ENCODE measurements around the gene USP6NL. TPM values are rescaled to one million over a fixed set of nuclear protein-coding genes. Genes with fewer than 3 reads are reported as not detected.
A peak's percentile ranks its signal among the peaks of the same experiment; 100 is the strongest.

The USP6NL gene
- total RNA-seq (2021) (16.8 and 22.1 TPM in 2 replicates), Bru-seq, nascent RNA (percentile 88 among the genes with signal in this experiment), BruChase-seq, experiment 1, labeled RNA remaining after a 2-hour chase (percentile 81 among the genes with signal in this experiment), BruChase-seq, experiment 2, labeled RNA remaining after a 6-hour chase (percentile 69 among the genes with signal in this experiment)
- long read RNA-seq, full-length matches to known transcripts = 26 of 39 reads
- long read RNA-seq, partial matches to known transcripts = 9 of 39 reads
- long read RNA-seq, other reads (novel, unspliced or antisense) = 4 of 39 reads

GRCh38 chr10:11611248-11612020, at the start of gene USP6NL:
USP6NL (minus strand) TSS chr10:11611650; CDS start chr10:11597634, 14,016 bp downstream.
- Histone ChIP-seq H3F3A (ENCODE audit: insufficient read depth, low read depth) (peaks cover 14% of the 10 kb centered on the region), H3K36me3 (ENCODE audit: low read depth) (no peaks in the 10 kb centered on the region), H4K20me1 (ENCODE audit: insufficient read depth) (no peaks in the 10 kb centered on the region), H3K9me2 (ENCODE audit: insufficient read depth) (no peaks in the 10 kb centered on the region), H3K4me3 (peak within 1 kb of the TSS; percentile 98), H3K9me3 (ENCODE audit: insufficient read depth, low read depth) (no peaks in the 10 kb centered on the region), H2AFZ (peak within 1 kb of the TSS; percentile 79), H3K4me1 (replicated peaks; ENCODE audit: insufficient read depth) (peaks cover 29% of the 10 kb centered on the region), H3K27me3 (ENCODE audit: insufficient read depth, low read depth) (no peaks in the 10 kb centered on the region), H3K4me2 (peak within 1 kb of the TSS; percentile 95), H3K79me2 (ENCODE audit: low read depth) (peaks cover 44% of the 10 kb centered on the region), H3K27ac (peak within 1 kb of the TSS; percentile 76)
- peak; percentile 66 to 92 for DNase-seq
- TF ChIP-seq EZH2 (IDR thresholded peaks at IDR 0.05; ENCODE audit: low read depth) (no peak), CTCF (conservative IDR thresholded peaks at IDR 0.05) (no peak)
- no TSS peak for BruUV-seq (replicated peaks)
- CTCF ChIA-PET = no interaction called here
- intact Hi-C loops (cut with micrococcal nuclease; ENCODE audit: unreplicated experiment) = loop anchor here (1.0 to 10.0 kb wide), 5 partner anchors 59 to 213 kb away; partner anchors contain the start of gene PROSER2
- POLR2A ChIA-PET (ENCODE audit: unreplicated experiment) = no interaction called here

- H3K4me3 ChIP-seq = no peak overlapping the region
- POLR2A ChIA-PET (ENCODE audit: unreplicated experiment) = interaction anchor here (0.5 kb wide), 1 partner anchor 9 kb away, joined by 15 read pairs; no protein-coding TSS in a partner anchor
- no peaks in the 10 kb centered on the region for H3K9me2 ChIP-seq (ENCODE audit: insufficient read depth)
- no peaks in the 10 kb centered on the region for H3K36me3 ChIP-seq (ENCODE audit: low read depth)
- H2AFZ ChIP-seq = no peak overlapping the region
- no peaks in the 10 kb centered on the region for H3K4me1 ChIP-seq (replicated peaks; ENCODE audit: insufficient read depth)
- TF ChIP-seq EZH2 (IDR thresholded peaks at IDR 0.05; ENCODE audit: low read depth) (no peak), CTCF (conservative IDR thresholded peaks at IDR 0.05) (no peak)
- no peaks in the 10 kb centered on the region for H3F3A ChIP-seq (ENCODE audit: insufficient read depth, low read depth)
- peak in 1 of 2 experiments; percentile 39 for DNase-seq
- H3K4me2 ChIP-seq = no peak overlapping the region
- intact Hi-C loops (cut with micrococcal nuclease; ENCODE audit: unreplicated experiment) = no loop called here
- H3K79me2 ChIP-seq (ENCODE audit: low read depth) = no peaks in the 10 kb centered on the region
- H4K20me1 ChIP-seq (ENCODE audit: insufficient read depth) = no peaks in the 10 kb centered on the region
- no TSS peak for BruUV-seq (replicated peaks)
- no peaks in the 10 kb centered on the region for H3K27me3 ChIP-seq (ENCODE audit: insufficient read depth, low read depth)
- no peaks in the 10 kb centered on the region for H3K9me3 ChIP-seq (ENCODE audit: insufficient read depth, low read depth)
- CTCF ChIA-PET = no interaction called here
- H3K27ac ChIP-seq = no peak overlapping the region
These were observed 47.4 kb upstream of the USP6NL start for GRCh38 chr10:11658801-11659368.

- Histone ChIP-seq H3K4me1 (replicated peaks; ENCODE audit: insufficient read depth) (no peaks in the 10 kb centered on the region), H3F3A (ENCODE audit: insufficient read depth, low read depth) (no peaks in the 10 kb centered on the region), H3K9me3 (ENCODE audit: insufficient read depth, low read depth) (no peaks in the 10 kb centered on the region), H3K27me3 (ENCODE audit: insufficient read depth, low read depth) (no peaks in the 10 kb centered on the region), H3K4me2 (no peak overlapping the region), H3K36me3 (ENCODE audit: low read depth) (no peaks in the 10 kb centered on the region), H3K27ac (no peak overlapping the region), H3K4me3 (no peak overlapping the region), H2AFZ (no peak overlapping the region), H4K20me1 (ENCODE audit: insufficient read depth) (no peaks in the 10 kb centered on the region), H3K79me2 (ENCODE audit: low read depth) (no peaks in the 10 kb centered on the region), H3K9me2 (ENCODE audit: insufficient read depth) (no peaks in the 10 kb centered on the region)
- BruUV-seq (replicated peaks) = no TSS peak
- CTCF ChIA-PET = no interaction called here
- no peak for DNase-seq
- POLR2A ChIA-PET (ENCODE audit: unreplicated experiment) = interaction anchor here (0.6 kb wide), 2 partner anchors 30 to 36 kb away, joined by 5 to 8 read pairs; no protein-coding TSS in a partner anchor
- TF ChIP-seq CTCF (conservative IDR thresholded peaks at IDR 0.05) = no peak
- no peak for TF ChIP-seq EZH2 (IDR thresholded peaks at IDR 0.05; ENCODE audit: low read depth)
- intact Hi-C loops (cut with micrococcal nuclease; ENCODE audit: unreplicated experiment) = loop anchor here (2.0 kb wide), 1 partner anchor 63 kb away; no protein-coding TSS in a partner anchor
These were observed 44.4 kb upstream of the USP6NL start for GRCh38 chr10:11655836-11656235.
